Lower leg skin (tissue), 3 donors: Measurements from ENCODE around the gene HOXB13.

Experiments used
- POLR2A ChIP-seq, 2 donors: fragments of 450-650 bp; IDR thresholded peaks; one replicate each; pipeline ENCODE4 v1.6.1; 2016 to 2017; ENCODE audit warnings: antibody characterized with exemption in 2 of 2, mild to moderate bottlenecking in 1 of 2, moderate library complexity in 1 of 2
- TF ChIP-seq, protein P1 (sequence below), 3 donors: fragments of 450-650 bp; IDR thresholded peaks; one replicate each; pipeline ENCODE4 v1.5.1; 2016; ENCODE audit warnings: antibody characterized with exemption in 3 of 3, mild to moderate bottlenecking in 3 of 3, moderate library complexity in 2 of 3

GRCh38 chr17:48704361-48705248, 23.9 kb downstream of the HOXB13 start:
- TF ChIP-seq, protein P1, sequence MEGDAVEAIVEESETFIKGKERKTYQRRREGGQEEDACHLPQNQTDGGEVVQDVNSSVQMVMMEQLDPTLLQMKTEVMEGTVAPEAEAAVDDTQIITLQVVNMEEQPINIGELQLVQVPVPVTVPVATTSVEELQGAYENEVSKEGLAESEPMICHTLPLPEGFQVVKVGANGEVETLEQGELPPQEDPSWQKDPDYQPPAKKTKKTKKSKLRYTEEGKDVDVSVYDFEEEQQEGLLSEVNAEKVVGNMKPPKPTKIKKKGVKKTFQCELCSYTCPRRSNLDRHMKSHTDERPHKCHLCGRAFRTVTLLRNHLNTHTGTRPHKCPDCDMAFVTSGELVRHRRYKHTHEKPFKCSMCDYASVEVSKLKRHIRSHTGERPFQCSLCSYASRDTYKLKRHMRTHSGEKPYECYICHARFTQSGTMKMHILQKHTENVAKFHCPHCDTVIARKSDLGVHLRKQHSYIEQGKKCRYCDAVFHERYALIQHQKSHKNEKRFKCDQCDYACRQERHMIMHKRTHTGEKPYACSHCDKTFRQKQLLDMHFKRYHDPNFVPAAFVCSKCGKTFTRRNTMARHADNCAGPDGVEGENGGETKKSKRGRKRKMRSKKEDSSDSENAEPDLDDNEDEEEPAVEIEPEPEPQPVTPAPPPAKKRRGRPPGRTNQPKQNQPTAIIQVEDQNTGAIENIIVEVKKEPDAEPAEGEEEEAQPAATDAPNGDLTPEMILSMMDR (IDR thresholded peaks at IDR 0.05): no peak
- TF ChIP-seq POLR2A (IDR thresholded peaks at IDR 0.05): no peak
